GM12878 (cell line): Measurements from ENCODE around the gene PKD1L1. TPM values are rescaled to one million over a fixed set of nuclear protein-coding genes. Genes with fewer than 3 reads are reported as not detected.

Source experiments
- ATAC-seq: fragments of 200-7000 bp; cut with Tn5 transposase; 3 replicates; pipeline ENCODE4 v1.9.1; 2020; ENCODE audit warnings: mild to moderate bottlenecking, moderate library complexity
- BruUV-seq: library from RNA; stranded (reverse); fragments of 400-500 nt; replicated peaks from 2 replicates; lab custom pipeline; 2021; lab: Mats Ljungman, UMichigan
- CTCF ChIA-PET: fragments of 300-600 bp; sonication (Branson Sonifier 250); formaldehyde crosslinking; extraction: SDS; loops from one replicate; lab custom pipeline; 2021; ENCODE audit warnings: inconsistent platforms; lab: Yijun Ruan, JAX
- POLR2A ChIA-PET: fragments of 350-600 bp; formaldehyde crosslinking; extraction: SDS; loops from one replicate; lab custom pipeline; 2021; ENCODE audit warnings: inconsistent platforms; lab: Charles Lee
- RAD21 ChIA-PET: fragments of 300-600 bp; sonication (Branson Sonifier 250); formaldehyde crosslinking; loops from one replicate; lab custom pipeline; 2023; ENCODE audit warnings: antibody characterized with exemption; ENCODE audit not compliant: unreplicated experiment; lab: Charles Lee
- SMC1A ChIA-PET: fragments of 300-600 bp; sonication (Branson Sonifier 250); formaldehyde crosslinking; loops from one replicate; lab custom pipeline; 2023; ENCODE audit not compliant: unreplicated experiment, uncharacterized antibody; lab: Charles Lee
- DNase-seq: peaks from one replicate; pipeline ENCODE4 v3.0.0-alpha.2; 2011; ENCODE audit warnings: low read depth, low spot score
- FAIRE-seq: peaks from 3 replicates; lab custom pipeline; 2011; peaks lifted over from hg19 to GRCh38; lab: Jason Lieb, UNC
- H2AFZ ChIP-seq: 2 replicates; pipeline ENCODE4 v1.6.0; 2011; ENCODE audit warnings: low read depth, low read length, control low read depth; ENCODE audit not compliant: control insufficient read depth
- H3K27ac ChIP-seq: 2 replicates; pipeline ENCODE4 v1.5.1; 2011; ENCODE audit warnings: control low read depth; ENCODE audit not compliant: control insufficient read depth, insufficient read depth
- H3K27me3 ChIP-seq, 2 experiments: replicated peaks in 1 of 2; 2 replicates each; pipeline versions ENCODE4 v1.6.0 to v1.6.1; 2011; ENCODE audit warnings: low read length in 1 of 2; ENCODE audit not compliant: control insufficient read depth in 2 of 2, insufficient read depth in 2 of 2
- H3K36me3 ChIP-seq, 2 experiments: 2 replicates each; pipeline ENCODE4 v1.5.1; 2011; ENCODE audit warnings: low read length in 1 of 2; ENCODE audit not compliant: control insufficient read depth in 2 of 2, insufficient read depth in 2 of 2
- H3K4me1 ChIP-seq: 2 replicates; pipeline ENCODE4 v1.6.1; 2011; ENCODE audit warnings: mild to moderate bottlenecking, low read length, moderate library complexity, mixed read lengths; ENCODE audit not compliant: control insufficient read depth, insufficient read depth
- H3K4me2 ChIP-seq: 2 replicates; pipeline ENCODE4 v1.6.0; 2011; ENCODE audit warnings: control low read depth; ENCODE audit not compliant: control insufficient read depth, insufficient read depth
- H3K4me3 ChIP-seq: fragments of 200-600 bp; sonication (generic); 2 replicates; pipeline ENCODE4 v1.5.1; 2016
- H3K79me2 ChIP-seq: 2 replicates; pipeline ENCODE4 v1.6.0; 2011; ENCODE audit warnings: low read length; ENCODE audit not compliant: control insufficient read depth, insufficient read depth
- H3K9ac ChIP-seq: 2 replicates; pipeline ENCODE4 v1.8.0; 2011; ENCODE audit warnings: low read length, control low read depth, mixed read lengths; ENCODE audit not compliant: control insufficient read depth, insufficient read depth
- H3K9me3 ChIP-seq: replicated peaks from 3 replicates; pipeline ENCODE4 v1.5.1; 2011; ENCODE audit warnings: mild to moderate bottlenecking, low read length; ENCODE audit not compliant: control insufficient read depth, insufficient read depth
- H4K20me1 ChIP-seq: 2 replicates; pipeline ENCODE4 v1.6.0; 2011; ENCODE audit not compliant: control insufficient read depth, insufficient read depth
- ESRRA ChIP-seq: IDR thresholded peaks from 2 replicates; pipeline ENCODE4 v1.6.1; 2012; ENCODE audit warnings: mild to moderate bottlenecking, low read length, improper control_type of control experiment
- JUND ChIP-seq: IDR thresholded peaks from 2 replicates; pipeline ENCODE4 v1.6.1; 2012; ENCODE audit warnings: low read depth, mild to moderate bottlenecking, low read length, improper control_type of control experiment, moderate library complexity
- MEF2B ChIP-seq: fragments of 450-650 bp; IDR thresholded peaks from 2 replicates; pipeline ENCODE4 v1.6.1; 2018; ENCODE audit warnings: mild to moderate bottlenecking, moderate library complexity; ENCODE audit not compliant: partially characterized antibody, poor library complexity, severe bottlenecking
- NKRF ChIP-seq: fragments of 450-650 bp; conservative IDR thresholded peaks from 2 replicates; pipeline ENCODE4 v1.6.1; 2017; ENCODE audit warnings: mild to moderate bottlenecking, moderate library complexity
- SMAD5 ChIP-seq: IDR thresholded peaks from 2 replicates; pipeline ENCODE4 v1.6.1; 2016; ENCODE audit warnings: antibody characterized with exemption, low read depth
- WGBS: methylation state at CpG from one replicate; pipeline ENCODE4 v1.1.6; 2016; ENCODE audit warnings: low lambda C conversion rate; ENCODE audit not compliant: insufficient replicate concordance, insufficient coverage; ENCODE audit errors: missing lambda C conversion rate; 5-methylcytosine and 5-hydroxymethylcytosine counted together
- in situ Hi-C: fragments of 300-500 bp; cut with MboI; formaldehyde crosslinking; loops from 9 replicates; pipeline ENCODE4 v1.14.3; 2018; ENCODE audit warnings: mixed read lengths
- intact Hi-C: fragments of 100-400 bp; cut with micrococcal nuclease; formaldehyde crosslinking; loops from one replicate; pipeline ENCODE4 v1.14.2; 2022; ENCODE audit not compliant: unreplicated experiment
- polyA plus RNA-seq, 11 experiments: library from polyadenylated mRNA; depleted of rRNA in 4 of 11; unstranded in 6 of 11; stranded (reverse) in 5 of 11; fragments of >200 nt; fragmentation: Nextera tagmentation in 4 of 11; fragmentation: Illumina TruSeq in 1 of 11; extraction: Ambion mirVana in 4 of 11; extraction: Trizol in 1 of 11; gene quantifications; 1 replicate in 1 of 11; 2 replicates in 10 of 11; pipeline versions ENCODE4 v1.2.1 to v1.2.3, GENCODE V29; 2011 to 2016; ENCODE audit warnings: inconsistent platforms in 2 of 11, missing spikeins in 2 of 11, low read depth in 1 of 11
- total RNA-seq, 4 experiments: library from RNA; depleted of rRNA in 3 of 4; stranded (reverse); fragments of >200 nt in 3 of 4; fragmentation: Illumina TruSeq in 1 of 4; extraction: Trizol in 1 of 4; gene quantifications; 2 replicates each; pipeline versions ENCODE4 v1.2.1 to v1.2.3, GENCODE V29; 2013 to 2021
- TF ChIP-seq, protein P1 (sequence below): fragments of 450-650 bp; IDR thresholded peaks from 2 replicates; pipeline ENCODE4 v1.6.1; 2017; ENCODE audit warnings: low read depth, mild to moderate bottlenecking, moderate library complexity
- TF ChIP-seq, protein P2 (sequence below): IDR thresholded peaks from 2 replicates; pipeline ENCODE4 v1.6.1; 2011; ENCODE audit warnings: borderline replicate concordance, low read depth, mild to moderate bottlenecking, moderate library complexity, mixed read lengths, low read length; ENCODE audit not compliant: insufficient read depth; ENCODE audit errors: extremely low read length

PKD1L1 gene
- total and polyA plus RNA-seq, 10 of the 15 experiments (the other 5 are each of a cell fraction or from before 2014, with no cell fraction given): under 0.01 to 0.05 (median 0.02) TPM; not detected in 3

DNA sequence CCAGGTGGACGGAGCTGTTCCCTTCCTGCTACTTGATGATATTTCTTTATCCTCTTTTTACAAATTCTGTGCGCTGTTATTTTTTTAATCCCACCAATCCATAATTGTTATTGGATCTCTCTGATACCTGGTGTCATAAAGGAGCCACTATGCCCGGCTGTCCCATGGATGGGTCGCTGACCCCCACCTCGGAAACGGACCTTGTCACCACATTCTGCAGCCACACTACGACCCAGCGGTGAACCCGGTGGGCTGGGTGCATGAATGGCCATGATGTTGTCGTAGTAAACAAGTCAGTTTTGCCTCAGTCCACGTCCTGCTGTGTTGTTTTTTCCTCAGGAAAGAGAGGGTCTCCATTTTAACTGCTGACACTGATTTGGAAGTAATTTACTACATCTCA is 112.2 kb downstream of the PKD1L1 start (continued):
- no peak for TF ChIP-seq NKRF
- TF ChIP-seq, protein P1, sequence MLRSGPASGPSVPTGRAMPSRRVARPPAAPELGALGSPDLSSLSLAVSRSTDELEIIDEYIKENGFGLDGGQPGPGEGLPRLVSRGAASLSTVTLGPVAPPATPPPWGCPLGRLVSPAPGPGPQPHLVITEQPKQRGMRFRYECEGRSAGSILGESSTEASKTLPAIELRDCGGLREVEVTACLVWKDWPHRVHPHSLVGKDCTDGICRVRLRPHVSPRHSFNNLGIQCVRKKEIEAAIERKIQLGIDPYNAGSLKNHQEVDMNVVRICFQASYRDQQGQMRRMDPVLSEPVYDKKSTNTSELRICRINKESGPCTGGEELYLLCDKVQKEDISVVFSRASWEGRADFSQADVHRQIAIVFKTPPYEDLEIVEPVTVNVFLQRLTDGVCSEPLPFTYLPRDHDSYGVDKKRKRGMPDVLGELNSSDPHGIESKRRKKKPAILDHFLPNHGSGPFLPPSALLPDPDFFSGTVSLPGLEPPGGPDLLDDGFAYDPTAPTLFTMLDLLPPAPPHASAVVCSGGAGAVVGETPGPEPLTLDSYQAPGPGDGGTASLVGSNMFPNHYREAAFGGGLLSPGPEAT: no peak
- no peak for TF ChIP-seq JUND

- intact Hi-C loops (no loop called here), in situ Hi-C loops (no loop called here)
- Histone ChIP-seq H3K9ac (no peak overlapping the region), H4K20me1 (no peaks in the 10 kb centered on the region), H3K4me2 (no peak overlapping the region), H3K36me3 (no peaks in the 10 kb centered on the region), H3K9me3 (no peaks in the 10 kb centered on the region), H3K4me1 (no peaks in the 10 kb centered on the region), H3K79me2 (no peaks in the 10 kb centered on the region), H2AFZ (no peak overlapping the region), H3K27me3 (peaks cover 0 to 9% of the 10 kb centered on the region in 2 experiments; a peak in 2 of 4 replicates), H3K4me3 (no peak overlapping the region), H3K27ac (no peak overlapping the region)
- BruUV-seq: no TSS peak
- ATAC-seq (no peak), DNase-seq (no peak), FAIRE-seq (no peak)
- ChIA-PET CTCF (interaction anchor here (0.9 to 1.8 kb wide), 2 partner anchors 14 to 567 kb away, joined by 3 to 4 read pairs; no protein-coding TSS in a partner anchor), POLR2A (no interaction called here), SMC1A (no interaction called here), RAD21 (no interaction called here)
- TF ChIP-seq ESRRA (no peak), SMAD5 (no peak), MEF2B (peak; percentile 26)
- TF ChIP-seq, protein P2, sequence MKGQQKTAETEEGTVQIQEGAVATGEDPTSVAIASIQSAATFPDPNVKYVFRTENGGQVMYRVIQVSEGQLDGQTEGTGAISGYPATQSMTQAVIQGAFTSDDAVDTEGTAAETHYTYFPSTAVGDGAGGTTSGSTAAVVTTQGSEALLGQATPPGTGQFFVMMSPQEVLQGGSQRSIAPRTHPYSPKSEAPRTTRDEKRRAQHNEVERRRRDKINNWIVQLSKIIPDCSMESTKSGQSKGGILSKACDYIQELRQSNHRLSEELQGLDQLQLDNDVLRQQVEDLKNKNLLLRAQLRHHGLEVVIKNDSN: no peak
- WGBS: 11% methylated on average over 8 of the region's 8 CpGs
Observed at GRCh38 chr7:47833211-47833610, 115.1 kb downstream of the PKD1L1 start.
